CD14-positive monocyte (primary cell): ENCODE data around the gene IGSF9. TPM values are rescaled to one million over a fixed set of nuclear protein-coding genes. Genes with fewer than 3 reads are reported as not detected.

ENCODE experiments used
- DNase-seq, 3 donors: peaks; one replicate each; pipeline ENCODE4 v3.0.0-alpha.2; 2011 to 2022
- H2AFZ ChIP-seq: 2 replicates; pipeline ENCODE4 v1.6.0; 2012; ENCODE audit warnings: mild to moderate bottlenecking, low read depth, low read length, inconsistent platforms; ENCODE audit not compliant: insufficient read depth, poor library complexity, severe bottlenecking
- H3K27ac ChIP-seq, 2 donors: 1 replicate in 1 of 2; 2 replicates in 1 of 2; pipeline ENCODE4 v1.5.1; 2012 to 2013; ENCODE audit warnings: low read length in 2 of 2, control low read depth in 1 of 2, inconsistent platforms in 1 of 2, low read depth in 1 of 2, mild to moderate bottlenecking in 1 of 2
- H3K27me3 ChIP-seq, 2 donors: one replicate each; pipeline versions ENCODE4 v1.6.0 to v1.6.1; 2011 to 2013; ENCODE audit warnings: low read length in 2 of 2; ENCODE audit not compliant: control insufficient read depth in 2 of 2, insufficient read depth in 2 of 2
- H3K36me3 ChIP-seq, 2 donors: replicated peaks in 1 of 2; 1 replicate in 1 of 2; 2 replicates in 1 of 2; pipeline versions ENCODE4 v1.5.1 to v1.6.1; 2012 to 2013; ENCODE audit warnings: low read length in 2 of 2, control low read depth in 1 of 2, inconsistent platforms in 1 of 2, mild to moderate bottlenecking in 1 of 2; ENCODE audit not compliant: insufficient read depth in 2 of 2, control insufficient read depth in 1 of 2
- H3K4me1 ChIP-seq, 2 donors: 1 replicate in 1 of 2; 2 replicates in 1 of 2; pipeline versions ENCODE4 v1.5.1 to v1.6.1; 2012 to 2013; ENCODE audit warnings: low read length in 2 of 2, control low read depth in 1 of 2, inconsistent platforms in 1 of 2, mild to moderate bottlenecking in 1 of 2, moderate library complexity in 1 of 2; ENCODE audit not compliant: insufficient read depth in 2 of 2, control insufficient read depth in 1 of 2
- H3K4me2 ChIP-seq: replicated peaks from 2 replicates; pipeline ENCODE3; 2012; ENCODE audit warnings: low read length, moderate library complexity, mild to moderate bottlenecking; ENCODE audit not compliant: poor library complexity, severe bottlenecking; ENCODE audit errors: extremely low read depth
- H3K4me3 ChIP-seq, 3 experiments: fragments of 200-600 bp in 1 of 3; sonication (generic) in 1 of 3; replicated peaks in 1 of 3; 1 replicate in 2 of 3; 2 replicates in 1 of 3; pipeline ENCODE4 v1.5.1; 2011 to 2013; ENCODE audit warnings: low read length in 3 of 3, mild to moderate bottlenecking in 3 of 3, control low read depth in 2 of 3, low read depth in 2 of 3, inconsistent platforms in 1 of 3, moderate library complexity in 1 of 3
- H3K79me2 ChIP-seq: 2 replicates; pipeline ENCODE4 v1.6.0; 2012; ENCODE audit warnings: mild to moderate bottlenecking, control low read depth, inconsistent platforms, low read length, moderate library complexity; ENCODE audit not compliant: insufficient read depth
- H3K9ac ChIP-seq: 2 replicates; pipeline ENCODE4 v1.6.0; 2017; ENCODE audit warnings: low read length, mild to moderate bottlenecking; ENCODE audit not compliant: insufficient read depth, poor library complexity, severe bottlenecking
- H3K9me3 ChIP-seq, 2 donors: replicated peaks in 1 of 2; 1 replicate in 1 of 2; 2 replicates in 1 of 2; pipeline versions ENCODE4 v1.5.1 to v1.6.1; 2012 to 2013; ENCODE audit warnings: low read length in 2 of 2, control low read depth in 1 of 2; ENCODE audit not compliant: control insufficient read depth in 1 of 2, insufficient read depth in 1 of 2
- H4K20me1 ChIP-seq: 2 replicates; pipeline ENCODE4 v1.6.0; 2012; ENCODE audit warnings: mild to moderate bottlenecking, low read length, control low read depth, moderate library complexity; ENCODE audit not compliant: insufficient read depth
- H3K27ac Mint-ChIP-seq, 7 donors: one replicate each; pipeline ENCODE4 v1.8.0; 2020; ENCODE audit warnings: mild to moderate bottlenecking in 7 of 7, mixed read lengths in 7 of 7, moderate library complexity in 6 of 7, inconsistent platforms in 2 of 7
- H3K27me3 Mint-ChIP-seq, 3 donors: one replicate each; pipeline ENCODE4 v1.8.0; 2021 to 2022; ENCODE audit warnings: low read depth in 3 of 3, mild to moderate bottlenecking in 3 of 3, mixed read lengths in 3 of 3, moderate library complexity in 3 of 3, inconsistent platforms in 1 of 3
- H3K36me3 Mint-ChIP-seq, 2 donors: one replicate each; pipeline ENCODE4 v1.8.0; 2020; ENCODE audit warnings: mixed read lengths in 2 of 2, inconsistent platforms in 1 of 2, mild to moderate bottlenecking in 1 of 2
- H3K4me1 Mint-ChIP-seq: one replicate; pipeline ENCODE4 v1.8.0; 2020; ENCODE audit warnings: mild to moderate bottlenecking, mixed read lengths
- H3K4me3 Mint-ChIP-seq, 2 donors: one replicate each; pipeline ENCODE4 v1.8.0; 2020; ENCODE audit warnings: mild to moderate bottlenecking in 2 of 2, mixed read lengths in 2 of 2, moderate library complexity in 1 of 2
- H3K9me3 Mint-ChIP-seq, 7 donors: one replicate each; pipeline ENCODE4 v1.8.0; 2020 to 2022; ENCODE audit warnings: mixed read lengths in 7 of 7, mild to moderate bottlenecking in 6 of 7, moderate library complexity in 6 of 7, inconsistent platforms in 2 of 7
- CTCF ChIP-seq: fragments of 200-600 bp; IDR thresholded peaks from one replicate; pipeline ENCODE4 v1.8.0; 2022; ENCODE audit warnings: antibody characterized with exemption, mild to moderate bottlenecking
- WGBS: methylation state at CpG from one replicate; pipeline ENCODE4 v1.1.5; 2013; ENCODE audit warnings: missing lambda C conversion rate; ENCODE audit not compliant: insufficient coverage; 5-methylcytosine and 5-hydroxymethylcytosine counted together
- intact Hi-C, 2 donors: fragments of 100-400 bp; cut with micrococcal nuclease; formaldehyde crosslinking; loops; one replicate each; pipeline versions ENCODE4 v1.15.0 to v1.15.1; 2023
- polyA plus RNA-seq, 3 donors: library from polyadenylated mRNA; depleted of rRNA in 1 of 3; unstranded in 2 of 3; stranded (reverse) in 1 of 3; fragments of 300-500 nt in 2 of 3; fragments of >200 nt in 1 of 3; fragmentation: Illumina TruSeq in 2 of 3; gene quantifications; 1 replicate in 2 of 3; 2 replicates in 1 of 3; pipeline ENCODE4 v1.2.3, GENCODE V29; 2012 to 2021

The IGSF9 gene
- polyA plus RNA-seq, 3 donors: 0.04 TPM; not detected in 2

- WGBS: 100% methylated on average over 2 of the region's 3 CpGs
- H3K9ac ChIP-seq: peak overlapping the region; percentile 10
- H3K36me3 ChIP-seq: no peaks in the 10 kb centered on the region
- TF ChIP-seq CTCF: no peak
- no peaks in the 10 kb centered on the region for H3K27me3 ChIP-seq
- H3K4me3 Mint-ChIP-seq: peak overlapping the region in 1 of 2 donors; percentile 64
- peak overlapping the region in 1 of 3 experiments; percentile 9 for H3K4me3 ChIP-seq
- no peak for DNase-seq
- intact Hi-C loops: no loop called here
- H4K20me1 ChIP-seq: no peaks in the 10 kb centered on the region
- no peaks in the 10 kb centered on the region for H3K79me2 ChIP-seq
- H3K27ac Mint-ChIP-seq: peak overlapping the region; percentile 81 to 90 (median 87)
- H3K27me3 Mint-ChIP-seq: peaks cover 3 to 6% (median 3%) of the 10 kb centered on the region in 3 donors
- peaks cover 2 to 3% of the 10 kb centered on the region in 2 donors for H3K36me3 Mint-ChIP-seq
- H3K27ac ChIP-seq: peak overlapping the region in 1 of 2 donors; percentile 61
- no peaks in the 10 kb centered on the region for H3K9me3 ChIP-seq
- peaks cover 46% of the 10 kb centered on the region for H3K4me1 Mint-ChIP-seq
- H2AFZ ChIP-seq: no peak overlapping the region
- H3K4me2 ChIP-seq: peak overlapping the region; percentile 30
- H3K4me1 ChIP-seq: peaks cover 39 to 50% of the 10 kb centered on the region in 2 donors
- H3K9me3 Mint-ChIP-seq: peaks cover 0 to 2% (median 0%) of the 10 kb centered on the region in 7 donors
Measured at GRCh38 chr1:159896546-159896930, 48.9 kb downstream of the IGSF9 start.

- Histone ChIP-seq H3K4me2 (peak overlapping the region; percentile 30), H3K9me3 (no peaks in the 10 kb centered on the region), H3K36me3 (no peaks in the 10 kb centered on the region), H2AFZ (no peak overlapping the region), H3K27ac (peak overlapping the region; percentile 23 to 61), H3K27me3 (no peaks in the 10 kb centered on the region), H3K4me3 (peak overlapping the region in 1 of 3 experiments; percentile 9), H3K79me2 (no peaks in the 10 kb centered on the region), H3K9ac (peak overlapping the region; percentile 10), H4K20me1 (no peaks in the 10 kb centered on the region), H3K4me1 (peaks cover 45 to 55% of the 10 kb centered on the region in 2 donors)
- peak overlapping the region in 1 of 2 donors; percentile 64 for H3K4me3 Mint-ChIP-seq
- H3K9me3 Mint-ChIP-seq: peaks cover 0 to 2% (median 0%) of the 10 kb centered on the region in 7 donors
- intact Hi-C loops: no loop called here
- TF ChIP-seq CTCF: no peak
- peaks cover 47% of the 10 kb centered on the region for H3K4me1 Mint-ChIP-seq
- WGBS: 20% methylated on average over 1 of the region's 6 CpGs
- H3K27me3 Mint-ChIP-seq: peaks cover 3 to 6% (median 3%) of the 10 kb centered on the region in 3 donors
- DNase-seq: peak; percentile 49 to 64 (median 57)
- H3K27ac Mint-ChIP-seq: peak overlapping the region; percentile 81 to 90 (median 87)
- H3K36me3 Mint-ChIP-seq: peaks cover 2 to 3% of the 10 kb centered on the region in 2 donors
Measured at GRCh38 chr1:159895836-159896545, 49.4 kb downstream of the IGSF9 start.
